Right atrium auricular region (tissue), 2 donors: ENCODE measurements around the gene LDLRAP1. TPM values are rescaled to one million over a fixed set of nuclear protein-coding genes. Genes with fewer than 3 reads are reported as not detected.

ENCODE experiments used
- DNase-seq: peaks from one replicate; pipeline ENCODE4 v3.0.0-alpha.2; 2019; ENCODE audit warnings: low spot score
- H3K27ac ChIP-seq, 2 donors: fragments of 200-600 bp; sonication (generic); 1 replicate in 1 of 2; 2 replicates in 1 of 2; pipeline ENCODE4 v1.5.1; 2016 to 2019
- H3K27me3 ChIP-seq, 2 donors: fragments of 200-600 bp; sonication (generic); one replicate each; pipeline versions ENCODE4 v1.5.1 to v1.6.0; 2017 to 2019
- H3K36me3 ChIP-seq: fragments of 200-600 bp; sonication (generic); one replicate; pipeline ENCODE4 v1.5.1; 2016
- H3K4me1 ChIP-seq, 2 donors: fragments of 200-600 bp; sonication (generic); one replicate each; pipeline versions ENCODE4 v1.5.1 to v1.6.0; 2017 to 2019
- H3K4me3 ChIP-seq, 2 donors: fragments of 200-600 bp; sonication (generic); 1 replicate in 1 of 2; 2 replicates in 1 of 2; pipeline ENCODE4 v1.5.1; 2017 to 2019; ENCODE audit warnings: mild to moderate bottlenecking in 1 of 2, moderate library complexity in 1 of 2
- H3K9me3 ChIP-seq, 2 donors: fragments of 200-600 bp; sonication (generic); one replicate each; pipeline ENCODE4 v1.5.1; 2019
- CTCF ChIP-seq, 2 donors: fragments of 200-600 bp; sonication (generic); IDR thresholded peaks; one replicate each; pipeline ENCODE4 v1.5.1; 2019; ENCODE audit warnings: antibody characterized with exemption in 2 of 2
- total RNA-seq, 2 donors: library from RNA; depleted of rRNA; stranded (reverse); fragments of >200 nt; gene quantifications; one replicate each; pipeline ENCODE4 v1.1.0, GENCODE V29; 2016

Gene LDLRAP1
- total RNA-seq, 2 donors from 2014 or later, result 8.9 to 10.1 TPM

- H3K27me3 ChIP-seq, result no peaks in the 10 kb centered on the region
- peaks cover 0 to 7% of the 10 kb centered on the region in 2 donors for H3K9me3 ChIP-seq
- no peaks in the 10 kb centered on the region for H3K4me1 ChIP-seq
- no peak for TF ChIP-seq CTCF (IDR thresholded peaks at IDR 0.05)
- no peak overlapping the region for H3K4me3 ChIP-seq
- no peaks in the 10 kb centered on the region for H3K36me3 ChIP-seq
- no peak overlapping the region for H3K27ac ChIP-seq
- DNase-seq, result no peak
Observed at GRCh38 chr1:25527226-25527846, 16.1 kb upstream of the LDLRAP1 start.

GRCh38 chr1:25527946-25528595 is 15.3 kb upstream of the LDLRAP1 start:
- Histone ChIP-seq H3K27ac (no peak overlapping the region), H3K4me1 (no peaks in the 10 kb centered on the region), H3K36me3 (no peaks in the 10 kb centered on the region), H3K9me3 (peaks cover 0 to 7% of the 10 kb centered on the region in 2 donors), H3K4me3 (no peak overlapping the region), H3K27me3 (no peaks in the 10 kb centered on the region)
- TF ChIP-seq CTCF (IDR thresholded peaks at IDR 0.05), result no peak
- DNase-seq, result no peak

- no peak for DNase-seq
- Histone ChIP-seq H3K27ac (no peak overlapping the region), H3K27me3 (no peaks in the 10 kb centered on the region), H3K36me3 (no peaks in the 10 kb centered on the region), H3K4me1 (no peaks in the 10 kb centered on the region), H3K9me3 (peaks cover 0 to 7% of the 10 kb centered on the region in 2 donors), H3K4me3 (no peak overlapping the region)
- TF ChIP-seq CTCF (IDR thresholded peaks at IDR 0.05), result no peak
Observed at GRCh38 chr1:25528881-25529517, 14.4 kb upstream of the LDLRAP1 start.

GRCh38 chr1:25529518-25530185 is 13.8 kb upstream of the LDLRAP1 start:
- TF ChIP-seq CTCF (IDR thresholded peaks at IDR 0.05), result no peak
- Histone ChIP-seq H3K27me3 (no peaks in the 10 kb centered on the region), H3K4me1 (no peaks in the 10 kb centered on the region), H3K9me3 (peaks cover 0 to 7% of the 10 kb centered on the region in 2 donors), H3K36me3 (no peaks in the 10 kb centered on the region), H3K4me3 (no peak overlapping the region), H3K27ac (no peak overlapping the region)
- DNase-seq, result no peak

GRCh38 chr1:25530186-25531081 is 13.0 kb upstream of the LDLRAP1 start:
- DNase-seq, result no peak
- H3K4me1 ChIP-seq, result no peaks in the 10 kb centered on the region
- H3K4me3 ChIP-seq, result no peak overlapping the region
- no peak overlapping the region for H3K27ac ChIP-seq
- peaks cover 0 to 4% of the 10 kb centered on the region in 2 donors for H3K9me3 ChIP-seq
- no peaks in the 10 kb centered on the region for H3K36me3 ChIP-seq
- no peak for TF ChIP-seq CTCF (IDR thresholded peaks at IDR 0.05)
- no peaks in the 10 kb centered on the region for H3K27me3 ChIP-seq
